GM12878 (cell line): ENCODE results near the gene CFB. TPM values are rescaled to one million over a fixed set of nuclear protein-coding genes. Genes with fewer than 3 reads are reported as not detected.

Experiments
- ATAC-seq: fragments of 200-7000 bp; cut with Tn5 transposase; 3 replicates; pipeline ENCODE4 v1.9.1; 2020; ENCODE audit warnings: mild to moderate bottlenecking, moderate library complexity
- BruUV-seq: library from RNA; stranded (reverse); fragments of 400-500 nt; replicated peaks from 2 replicates; lab custom pipeline; 2021; lab: Mats Ljungman, UMichigan
- CTCF ChIA-PET: fragments of 300-600 bp; sonication (Branson Sonifier 250); formaldehyde crosslinking; extraction: SDS; loops from one replicate; lab custom pipeline; 2021; ENCODE audit warnings: inconsistent platforms; lab: Yijun Ruan, JAX
- POLR2A ChIA-PET: fragments of 350-600 bp; formaldehyde crosslinking; extraction: SDS; loops from one replicate; lab custom pipeline; 2021; ENCODE audit warnings: inconsistent platforms; lab: Charles Lee
- RAD21 ChIA-PET: fragments of 300-600 bp; sonication (Branson Sonifier 250); formaldehyde crosslinking; loops from one replicate; lab custom pipeline; 2023; ENCODE audit warnings: antibody characterized with exemption; ENCODE audit not compliant: unreplicated experiment; lab: Charles Lee
- SMC1A ChIA-PET: fragments of 300-600 bp; sonication (Branson Sonifier 250); formaldehyde crosslinking; loops from one replicate; lab custom pipeline; 2023; ENCODE audit not compliant: unreplicated experiment, uncharacterized antibody; lab: Charles Lee
- DNase-seq: peaks from one replicate; pipeline ENCODE4 v3.0.0-alpha.2; 2011; ENCODE audit warnings: low read depth, low spot score
- FAIRE-seq: peaks from 3 replicates; lab custom pipeline; 2011; peaks lifted over from hg19 to GRCh38; lab: Jason Lieb, UNC
- H2AFZ ChIP-seq: 2 replicates; pipeline ENCODE4 v1.6.0; 2011; ENCODE audit warnings: low read depth, low read length, control low read depth; ENCODE audit not compliant: control insufficient read depth
- H3K27ac ChIP-seq: 2 replicates; pipeline ENCODE4 v1.5.1; 2011; ENCODE audit warnings: control low read depth; ENCODE audit not compliant: control insufficient read depth, insufficient read depth
- H3K27me3 ChIP-seq, 2 experiments: replicated peaks in 1 of 2; 2 replicates each; pipeline versions ENCODE4 v1.6.0 to v1.6.1; 2011; ENCODE audit warnings: low read length in 1 of 2; ENCODE audit not compliant: control insufficient read depth in 2 of 2, insufficient read depth in 2 of 2
- H3K36me3 ChIP-seq, 2 experiments: 2 replicates each; pipeline ENCODE4 v1.5.1; 2011; ENCODE audit warnings: low read length in 1 of 2; ENCODE audit not compliant: control insufficient read depth in 2 of 2, insufficient read depth in 2 of 2
- H3K4me1 ChIP-seq: 2 replicates; pipeline ENCODE4 v1.6.1; 2011; ENCODE audit warnings: mild to moderate bottlenecking, low read length, moderate library complexity, mixed read lengths; ENCODE audit not compliant: control insufficient read depth, insufficient read depth
- H3K4me2 ChIP-seq: 2 replicates; pipeline ENCODE4 v1.6.0; 2011; ENCODE audit warnings: control low read depth; ENCODE audit not compliant: control insufficient read depth, insufficient read depth
- H3K4me3 ChIP-seq: fragments of 200-600 bp; sonication (generic); 2 replicates; pipeline ENCODE4 v1.5.1; 2016
- H3K79me2 ChIP-seq: 2 replicates; pipeline ENCODE4 v1.6.0; 2011; ENCODE audit warnings: low read length; ENCODE audit not compliant: control insufficient read depth, insufficient read depth
- H3K9ac ChIP-seq: 2 replicates; pipeline ENCODE4 v1.8.0; 2011; ENCODE audit warnings: low read length, control low read depth, mixed read lengths; ENCODE audit not compliant: control insufficient read depth, insufficient read depth
- H3K9me3 ChIP-seq: replicated peaks from 3 replicates; pipeline ENCODE4 v1.5.1; 2011; ENCODE audit warnings: mild to moderate bottlenecking, low read length; ENCODE audit not compliant: control insufficient read depth, insufficient read depth
- H4K20me1 ChIP-seq: 2 replicates; pipeline ENCODE4 v1.6.0; 2011; ENCODE audit not compliant: control insufficient read depth, insufficient read depth
- FOS ChIP-seq: IDR thresholded peaks from 3 replicates; pipeline ENCODE4 v1.6.1; 2011; ENCODE audit warnings: borderline replicate concordance; ENCODE audit not compliant: insufficient read length; ENCODE audit errors: extremely low read depth
- JUNB ChIP-seq: IDR thresholded peaks from 2 replicates; pipeline ENCODE4 v1.6.1; 2016; ENCODE audit warnings: antibody characterized with exemption, mild to moderate bottlenecking
- KAT2A ChIP-seq: conservative IDR thresholded peaks from 2 replicates; pipeline ENCODE4 v1.6.1; 2011; ENCODE audit warnings: low read depth, low read length; ENCODE audit not compliant: control insufficient read depth
- LARP7 ChIP-seq: fragments of 450-650 bp; IDR thresholded peaks from 2 replicates; pipeline ENCODE4 v1.6.1; 2017; ENCODE audit warnings: mild to moderate bottlenecking
- POLR2A ChIP-seq: IDR thresholded peaks from 2 replicates; pipeline ENCODE4 v1.6.1; 2011; ENCODE audit warnings: low read depth, mild to moderate bottlenecking, low read length
- SMAD1 ChIP-seq: fragments of 450-650 bp; IDR thresholded peaks from 2 replicates; pipeline ENCODE4 v1.6.1; 2018; ENCODE audit warnings: mild to moderate bottlenecking, low read depth; ENCODE audit not compliant: partially characterized antibody
- WGBS: methylation state at CpG from one replicate; pipeline ENCODE4 v1.1.6; 2016; ENCODE audit warnings: low lambda C conversion rate; ENCODE audit not compliant: insufficient replicate concordance, insufficient coverage; ENCODE audit errors: missing lambda C conversion rate; 5-methylcytosine and 5-hydroxymethylcytosine counted together
- in situ Hi-C: fragments of 300-500 bp; cut with MboI; formaldehyde crosslinking; loops from 9 replicates; pipeline ENCODE4 v1.14.3; 2018; ENCODE audit warnings: mixed read lengths
- intact Hi-C: fragments of 100-400 bp; cut with micrococcal nuclease; formaldehyde crosslinking; loops from one replicate; pipeline ENCODE4 v1.14.2; 2022; ENCODE audit not compliant: unreplicated experiment
- polyA plus RNA-seq, 11 experiments: library from polyadenylated mRNA; depleted of rRNA in 4 of 11; unstranded in 6 of 11; stranded (reverse) in 5 of 11; fragments of >200 nt; fragmentation: Nextera tagmentation in 4 of 11; fragmentation: Illumina TruSeq in 1 of 11; extraction: Ambion mirVana in 4 of 11; extraction: Trizol in 1 of 11; gene quantifications; 1 replicate in 1 of 11; 2 replicates in 10 of 11; pipeline versions ENCODE4 v1.2.1 to v1.2.3, GENCODE V29; 2011 to 2016; ENCODE audit warnings: inconsistent platforms in 2 of 11, missing spikeins in 2 of 11, low read depth in 1 of 11
- total RNA-seq, 4 experiments: library from RNA; depleted of rRNA in 3 of 4; stranded (reverse); fragments of >200 nt in 3 of 4; fragmentation: Illumina TruSeq in 1 of 4; extraction: Trizol in 1 of 4; gene quantifications; 2 replicates each; pipeline versions ENCODE4 v1.2.1 to v1.2.3, GENCODE V29; 2013 to 2021
- TF ChIP-seq, protein P1 (sequence below): IDR thresholded peaks from 2 replicates; pipeline ENCODE4 v1.6.1; 2011; ENCODE audit warnings: borderline replicate concordance, low read depth, mild to moderate bottlenecking, moderate library complexity, low read length; ENCODE audit not compliant: insufficient read depth, poor library complexity, severe bottlenecking
- TF ChIP-seq, protein P2 (sequence below): fragments of 450-650 bp; conservative IDR thresholded peaks from 2 replicates; pipeline ENCODE4 v1.6.1; 2017; ENCODE audit warnings: mild to moderate bottlenecking, moderate library complexity

Gene CFB
- total and polyA plus RNA-seq, 10 of the 15 experiments (the other 5 are each of a cell fraction or from before 2014, with no cell fraction given) = 0.09 to 1.7 (median 0.44) TPM; not detected in 7

DNA sequence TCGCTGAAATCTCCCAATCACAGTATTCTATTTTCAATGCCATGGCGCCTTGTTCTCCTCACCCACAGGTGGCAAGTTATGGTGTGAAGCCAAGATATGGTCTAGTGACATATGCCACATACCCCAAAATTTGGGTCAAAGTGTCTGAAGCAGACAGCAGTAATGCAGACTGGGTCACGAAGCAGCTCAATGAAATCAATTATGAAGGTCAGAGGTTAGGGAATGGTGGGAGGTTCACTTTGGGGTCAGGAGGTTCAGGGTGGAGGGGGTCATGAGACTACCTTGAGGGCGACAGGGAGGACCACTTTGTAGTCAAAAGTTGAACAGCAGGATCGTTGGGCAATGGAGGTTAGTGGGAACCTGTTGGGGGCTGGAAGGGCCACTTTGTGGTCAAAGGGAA is 2.4 kb downstream of the CFB start (continued):
- no peak for TF ChIP-seq SMAD1
- no peak for TF ChIP-seq KAT2A

DNA sequence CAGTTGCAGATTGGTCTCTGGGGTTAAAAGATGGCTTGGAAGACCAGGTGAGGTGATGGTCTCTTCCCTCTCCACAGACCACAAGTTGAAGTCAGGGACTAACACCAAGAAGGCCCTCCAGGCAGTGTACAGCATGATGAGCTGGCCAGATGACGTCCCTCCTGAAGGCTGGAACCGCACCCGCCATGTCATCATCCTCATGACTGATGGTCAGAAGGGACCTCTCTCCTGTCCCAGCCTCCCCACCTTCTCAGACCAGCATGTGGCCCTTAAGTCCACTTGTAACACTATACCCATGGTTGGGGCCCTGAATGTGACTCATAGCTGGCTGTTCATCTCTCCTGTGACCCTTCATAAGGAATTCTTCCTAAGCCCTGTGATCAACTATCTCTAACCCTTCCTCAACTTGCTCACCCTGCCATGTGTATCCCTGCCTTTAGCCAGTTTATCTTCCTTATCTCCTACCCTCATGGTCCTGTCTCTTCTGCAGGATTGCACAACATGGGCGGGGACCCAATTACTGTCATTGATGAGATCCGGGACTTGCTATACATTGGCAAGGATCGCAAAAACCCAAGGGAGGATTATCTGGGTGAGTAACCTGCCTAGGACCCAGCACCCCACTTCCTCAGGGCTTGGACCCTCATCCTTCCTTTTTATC is 3.0 kb downstream of the CFB start:
- no peaks in the 10 kb centered on the region for H3K79me2 ChIP-seq
- in situ Hi-C loops (no loop called here), intact Hi-C loops (no loop called here)
- FAIRE-seq (no peak), DNase-seq (no peak), ATAC-seq (no peak)
- no peaks in the 10 kb centered on the region for H3K27me3 ChIP-seq
- RAD21 ChIA-PET = no interaction called here
- H3K27ac ChIP-seq = no peak overlapping the region
- SMC1A ChIA-PET = no interaction called here
- H3K4me3 ChIP-seq = no peak overlapping the region
- CTCF ChIA-PET = no interaction called here
- no TSS peak for BruUV-seq
- H3K9ac ChIP-seq = no peak overlapping the region
- H2AFZ ChIP-seq = no peak overlapping the region
- TF ChIP-seq, protein P1, sequence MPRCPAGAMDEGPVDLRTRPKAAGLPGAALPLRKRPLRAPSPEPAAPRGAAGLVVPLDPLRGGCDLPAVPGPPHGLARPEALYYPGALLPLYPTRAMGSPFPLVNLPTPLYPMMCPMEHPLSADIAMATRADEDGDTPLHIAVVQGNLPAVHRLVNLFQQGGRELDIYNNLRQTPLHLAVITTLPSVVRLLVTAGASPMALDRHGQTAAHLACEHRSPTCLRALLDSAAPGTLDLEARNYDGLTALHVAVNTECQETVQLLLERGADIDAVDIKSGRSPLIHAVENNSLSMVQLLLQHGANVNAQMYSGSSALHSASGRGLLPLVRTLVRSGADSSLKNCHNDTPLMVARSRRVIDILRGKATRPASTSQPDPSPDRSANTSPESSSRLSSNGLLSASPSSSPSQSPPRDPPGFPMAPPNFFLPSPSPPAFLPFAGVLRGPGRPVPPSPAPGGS = peak; percentile 89
- TF ChIP-seq JUNB = no peak
- TF ChIP-seq LARP7 = no peak
- TF ChIP-seq, protein P2, sequence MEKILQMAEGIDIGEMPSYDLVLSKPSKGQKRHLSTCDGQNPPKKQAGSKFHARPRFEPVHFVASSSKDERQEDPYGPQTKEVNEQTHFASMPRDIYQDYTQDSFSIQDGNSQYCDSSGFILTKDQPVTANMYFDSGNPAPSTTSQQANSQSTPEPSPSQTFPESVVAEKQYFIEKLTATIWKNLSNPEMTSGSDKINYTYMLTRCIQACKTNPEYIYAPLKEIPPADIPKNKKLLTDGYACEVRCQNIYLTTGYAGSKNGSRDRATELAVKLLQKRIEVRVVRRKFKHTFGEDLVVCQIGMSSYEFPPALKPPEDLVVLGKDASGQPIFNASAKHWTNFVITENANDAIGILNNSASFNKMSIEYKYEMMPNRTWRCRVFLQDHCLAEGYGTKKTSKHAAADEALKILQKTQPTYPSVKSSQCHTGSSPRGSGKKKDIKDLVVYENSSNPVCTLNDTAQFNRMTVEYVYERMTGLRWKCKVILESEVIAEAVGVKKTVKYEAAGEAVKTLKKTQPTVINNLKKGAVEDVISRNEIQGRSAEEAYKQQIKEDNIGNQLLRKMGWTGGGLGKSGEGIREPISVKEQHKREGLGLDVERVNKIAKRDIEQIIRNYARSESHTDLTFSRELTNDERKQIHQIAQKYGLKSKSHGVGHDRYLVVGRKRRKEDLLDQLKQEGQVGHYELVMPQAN = no peak
- TF ChIP-seq POLR2A = peak; percentile 29; the same call in 1 of the 2 replicates
- TF ChIP-seq FOS = no peak
- no peaks in the 10 kb centered on the region for H4K20me1 ChIP-seq
- POLR2A ChIA-PET = no interaction called here
- WGBS = 92% methylated on average over 6 of the region's 6 CpGs
- H3K4me1 ChIP-seq = peaks cover 3% of the 10 kb centered on the region; the same call in 1 of the 2 replicates
- H3K9me3 ChIP-seq = no peaks in the 10 kb centered on the region
- peaks cover 3 to 11% of the 10 kb centered on the region in 2 experiments; a peak in 2 of 4 replicates for H3K36me3 ChIP-seq
- H3K4me2 ChIP-seq = no peak overlapping the region
